Endothelial cell of umbilical vein (primary cell): ENCODE results near the gene NARS2. TPM values are rescaled to one million over a fixed set of nuclear protein-coding genes. Genes with fewer than 3 reads are reported as not detected.

ENCODE experiments used
- BruUV-seq: library from RNA; stranded (reverse); fragments of 400-500 nt; replicated peaks from 2 replicates; lab custom pipeline; 2021; lab: Mats Ljungman, UMichigan
- CTCF ChIA-PET: fragments of 300-600, 350-600 bp; sonication (Branson Sonifier 250); formaldehyde crosslinking; loops from one replicate; lab custom pipeline; 2021; ENCODE audit warnings: antibody characterized with exemption, inconsistent platforms; lab: Charles Lee
- POLR2A ChIA-PET: fragments of 300-600, 350-600 bp; sonication (Branson Sonifier 250); formaldehyde crosslinking; loops from one replicate; lab custom pipeline; 2021; ENCODE audit warnings: antibody characterized with exemption, inconsistent platforms; lab: Charles Lee
- DNase-seq: peaks from one replicate; pipeline ENCODE4 v3.0.0-alpha.2; 2011; ENCODE audit warnings: low read depth, low spot score
- FAIRE-seq: peaks from 2 replicates; lab custom pipeline; 2011; peaks lifted over from hg19 to GRCh38; lab: Jason Lieb, UNC
- H2AFZ ChIP-seq: 2 replicates; pipeline ENCODE4 v1.6.0; 2012; ENCODE audit warnings: low read depth, low read length, control low read depth, inconsistent platforms
- H3K27ac ChIP-seq: 2 replicates; pipeline ENCODE4 v1.5.1; 2011; ENCODE audit warnings: low read depth, mild to moderate bottlenecking, control low read depth, low read length, moderate library complexity; ENCODE audit not compliant: insufficient read depth
- H3K27me3 ChIP-seq, 2 experiments: 2 replicates each; pipeline versions ENCODE4 v1.6.0 to v1.6.1; 2011; ENCODE audit warnings: low read length in 2 of 2, mixed read lengths in 1 of 2; ENCODE audit not compliant: control insufficient read depth in 2 of 2, insufficient read depth in 2 of 2
- H3K36me3 ChIP-seq, 2 experiments: 2 replicates in 1 of 2; 3 replicates in 1 of 2; pipeline ENCODE4 v1.5.1; 2011; ENCODE audit warnings: low read length in 2 of 2, mild to moderate bottlenecking in 1 of 2, moderate library complexity in 1 of 2; ENCODE audit not compliant: control insufficient read depth in 2 of 2, insufficient read depth in 2 of 2; ENCODE audit errors: extremely low read depth in 1 of 2
- H3K4me1 ChIP-seq: 3 replicates; pipeline ENCODE4 v1.5.1; 2011; ENCODE audit warnings: mild to moderate bottlenecking, low read length; ENCODE audit not compliant: control insufficient read depth, insufficient read depth; ENCODE audit errors: extremely low read depth
- H3K4me2 ChIP-seq: 2 replicates; pipeline ENCODE4 v1.6.1; 2011; ENCODE audit warnings: low read length, control low read depth, mixed read lengths; ENCODE audit not compliant: insufficient read depth
- H3K4me3 ChIP-seq, 3 experiments: fragments of 200-600 bp in 1 of 3; sonication (generic), shearing (Covaris generic) in 1 of 3; replicated peaks in 1 of 3; 2 replicates each; pipeline ENCODE4 v1.5.1; 2011 to 2016; ENCODE audit warnings: control low read depth in 3 of 3, low read length in 3 of 3, mild to moderate bottlenecking in 2 of 3, inconsistent platforms in 1 of 3, low read depth in 1 of 3, moderate library complexity in 1 of 3; ENCODE audit not compliant: insufficient read depth in 1 of 3
- H3K79me2 ChIP-seq: 2 replicates; pipeline ENCODE4 v1.6.0; 2012; ENCODE audit warnings: low read length, inconsistent platforms; ENCODE audit not compliant: control insufficient read depth, insufficient read depth
- H3K9ac ChIP-seq: replicated peaks from 2 replicates; pipeline ENCODE3; 2011; ENCODE audit warnings: low read length, control low read depth; ENCODE audit not compliant: insufficient read depth; ENCODE audit errors: extremely low read depth
- H3K9me1 ChIP-seq: replicated peaks from 3 replicates; pipeline ENCODE4 v1.6.0; 2011; ENCODE audit warnings: mild to moderate bottlenecking, low read length; ENCODE audit not compliant: control insufficient read depth, insufficient read depth; ENCODE audit errors: extremely low read depth
- H3K9me3 ChIP-seq: replicated peaks from 2 replicates; pipeline ENCODE4 v1.5.1; 2012; ENCODE audit warnings: low read length, inconsistent platforms; ENCODE audit not compliant: control insufficient read depth, insufficient read depth
- H4K20me1 ChIP-seq: replicated peaks from 2 replicates; pipeline ENCODE3; 2011; ENCODE audit warnings: mild to moderate bottlenecking, low read length; ENCODE audit not compliant: control insufficient read depth, insufficient read depth; ENCODE audit errors: extremely low read depth
- CTCF ChIP-seq, 2 donors: IDR thresholded peaks; 1 replicate in 1 of 2; 2 replicates in 1 of 2; pipeline ENCODE4 v1.5.1; 2011; ENCODE audit warnings: low read length in 2 of 2, mild to moderate bottlenecking in 2 of 2, moderate library complexity in 2 of 2, control low read depth in 1 of 2, inconsistent platforms in 1 of 2, low read depth in 1 of 2; ENCODE audit not compliant: insufficient read depth in 1 of 2; ENCODE audit errors: extremely low read depth in 1 of 2
- FOS ChIP-seq: IDR thresholded peaks from 2 replicates; pipeline ENCODE4 v1.6.1; 2011; ENCODE audit warnings: mild to moderate bottlenecking, low read length, moderate library complexity, borderline replicate concordance; ENCODE audit not compliant: insufficient read depth
- GATA2 ChIP-seq: IDR thresholded peaks from 2 replicates; pipeline ENCODE4 v1.7.0; 2011; ENCODE audit warnings: low read depth, mild to moderate bottlenecking, moderate library complexity, mixed read lengths, low read length; ENCODE audit not compliant: insufficient read length, insufficient read depth
- JUN ChIP-seq: IDR thresholded peaks from 2 replicates; pipeline ENCODE4 v1.6.1; 2011; ENCODE audit warnings: borderline replicate concordance, low read depth; ENCODE audit not compliant: insufficient read length, insufficient read depth
- MAX ChIP-seq: IDR thresholded peaks from 2 replicates; pipeline ENCODE4 v1.6.1; 2011; ENCODE audit not compliant: insufficient read depth, insufficient read length
- MYC ChIP-seq: IDR thresholded peaks from one replicate; pipeline ENCODE4 v1.6.1; 2011; ENCODE audit warnings: mild to moderate bottlenecking, low read depth, low read length
- POLR2A ChIP-seq: IDR thresholded peaks from 2 replicates; pipeline ENCODE4 v1.6.1; 2012; ENCODE audit warnings: low read depth, mild to moderate bottlenecking, control low read depth, low read length
- POLR2AphosphoS5 ChIP-seq: IDR thresholded peaks from 2 replicates; pipeline ENCODE4 v1.6.1; 2012; ENCODE audit warnings: low read depth, mild to moderate bottlenecking, control low read depth, low read length, moderate library complexity; ENCODE audit not compliant: insufficient read depth
- dilution Hi-C: fragments of 300-500 bp; cut with MboI; formaldehyde crosslinking; loops from one replicate; pipeline ENCODE4 v1.15.0; 2019; ENCODE audit warnings: low sequenced_read_pairs; ENCODE audit not compliant: extremely low pct_ligation_motif_present
- intact Hi-C: fragments of 100-400 bp; cut with micrococcal nuclease; formaldehyde crosslinking; loops from one replicate; pipeline ENCODE4 v1.10.0; 2022
- polyA plus RNA-seq, 4 experiments: library from polyadenylated mRNA; depleted of rRNA in 3 of 4; stranded (reverse) in 3 of 4; unstranded in 1 of 4; fragments of >200 nt; gene quantifications; 2 replicates each; pipeline versions ENCODE4 v1.2.1 to v1.2.3, GENCODE V29; 2011 to 2012; ENCODE audit warnings: missing spikeins in 1 of 4
- total RNA-seq: library from RNA; stranded (reverse); gene quantifications from 2 replicates; pipeline ENCODE4 v1.2.3, GENCODE V29; 2021

Gene NARS2
- total and polyA plus RNA-seq, 2 donors (not counting 3 experiments of a cell fraction or from before 2014, with no cell fraction given), result 6.9 to 16.7 TPM

- Histone ChIP-seq H3K79me2 (no peaks in the 10 kb centered on the region), H3K9me3 (no peaks in the 10 kb centered on the region), H3K9ac (no peak overlapping the region), H4K20me1 (no peaks in the 10 kb centered on the region), H3K27ac (no peak overlapping the region), H2AFZ (no peak overlapping the region), H3K36me3 (no peaks in the 10 kb centered on the region), H3K9me1 (no peaks in the 10 kb centered on the region), H3K4me3 (no peak overlapping the region), H3K27me3 (no peaks in the 10 kb centered on the region), H3K4me1 (no peaks in the 10 kb centered on the region), H3K4me2 (no peak overlapping the region)
- intact Hi-C loops (no loop called here), dilution Hi-C loops (no loop called here)
- FAIRE-seq (no peak), DNase-seq (peak; percentile 14)
- no peak for TF ChIP-seq POLR2AphosphoS5
- no peak for TF ChIP-seq MAX
- no peak for TF ChIP-seq POLR2A
- TF ChIP-seq CTCF (IDR thresholded peaks at IDR 0.05; ENCODE audit: extremely low read depth in 1 of 2, insufficient read depth in 1 of 2, low read depth in 1 of 2, low read length in 2 of 2), result no peak
- peak; percentile 7 for TF ChIP-seq JUN
- no peak for TF ChIP-seq GATA2
- peak; percentile 27 for TF ChIP-seq FOS
- TF ChIP-seq MYC, result no peak
- POLR2A ChIA-PET, result no interaction called here
- CTCF ChIA-PET, result interaction anchor here (0.8 to 1.6 kb wide), 4 partner anchors 10 to 291 kb away, joined by 3 to 7 read pairs (median 4); no protein-coding TSS in a partner anchor
- BruUV-seq, result no TSS peak
Measured at GRCh38 chr11:78535920-78536319, 38.7 kb downstream of the NARS2 start.
